ENCODE results near the gene LDAF1.

DNA sequence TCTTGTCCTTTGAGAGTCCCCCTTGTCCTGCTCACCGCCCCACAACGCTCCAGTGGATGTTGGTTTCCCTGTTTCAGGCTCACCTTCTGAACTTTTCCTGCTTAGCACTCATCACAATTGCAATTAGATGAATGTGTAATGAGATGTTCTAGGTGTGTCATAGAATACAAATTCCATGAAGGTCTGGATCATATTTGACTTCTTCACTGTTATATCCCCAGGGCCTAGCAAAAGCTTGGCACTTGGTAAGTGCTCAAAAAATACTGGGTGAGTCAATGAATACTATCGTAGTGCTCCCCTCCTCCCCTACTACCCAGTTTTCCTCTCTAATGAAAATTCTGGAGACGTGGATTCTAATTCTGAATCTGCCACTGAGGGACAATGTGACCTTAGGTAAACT lies 40.9 kb upstream of the LDAF1 start:
- TF ChIP-seq ZNF565 (CRISPR knock-in tag; conservative IDR thresholded peaks at IDR 0.05; ENCODE audit: low read depth) (no peak), ISL1 (CRISPR knock-in tag; IDR thresholded peaks at IDR 0.05) (no peak), ESRRG (CRISPR knock-in tag; IDR thresholded peaks at IDR 0.05) (no peak), ZFP30 (CRISPR knock-in tag; IDR thresholded peaks at IDR 0.05) (no peak), ZNF8 (CRISPR knock-in tag; IDR thresholded peaks at IDR 0.05) (no peak), PPARA (CRISPR knock-in tag; IDR thresholded peaks at IDR 0.05; ENCODE audit: borderline replicate concordance) (no peak), SNAI2 (CRISPR knock-in tag; IDR thresholded peaks at IDR 0.05) (no peak), CSDC2 (CRISPR knock-in tag; IDR thresholded peaks at IDR 0.05) (no peak), ZC3H10 (CRISPR knock-in tag; IDR thresholded peaks at IDR 0.05) (no peak), ZFP3 (CRISPR knock-in tag; IDR thresholded peaks at IDR 0.05) (no peak), ARNTL (CRISPR knock-in tag; IDR thresholded peaks at IDR 0.05; ENCODE audit: borderline replicate concordance, low read depth) (no peak)
- TF ChIP-seq, protein P1, sequence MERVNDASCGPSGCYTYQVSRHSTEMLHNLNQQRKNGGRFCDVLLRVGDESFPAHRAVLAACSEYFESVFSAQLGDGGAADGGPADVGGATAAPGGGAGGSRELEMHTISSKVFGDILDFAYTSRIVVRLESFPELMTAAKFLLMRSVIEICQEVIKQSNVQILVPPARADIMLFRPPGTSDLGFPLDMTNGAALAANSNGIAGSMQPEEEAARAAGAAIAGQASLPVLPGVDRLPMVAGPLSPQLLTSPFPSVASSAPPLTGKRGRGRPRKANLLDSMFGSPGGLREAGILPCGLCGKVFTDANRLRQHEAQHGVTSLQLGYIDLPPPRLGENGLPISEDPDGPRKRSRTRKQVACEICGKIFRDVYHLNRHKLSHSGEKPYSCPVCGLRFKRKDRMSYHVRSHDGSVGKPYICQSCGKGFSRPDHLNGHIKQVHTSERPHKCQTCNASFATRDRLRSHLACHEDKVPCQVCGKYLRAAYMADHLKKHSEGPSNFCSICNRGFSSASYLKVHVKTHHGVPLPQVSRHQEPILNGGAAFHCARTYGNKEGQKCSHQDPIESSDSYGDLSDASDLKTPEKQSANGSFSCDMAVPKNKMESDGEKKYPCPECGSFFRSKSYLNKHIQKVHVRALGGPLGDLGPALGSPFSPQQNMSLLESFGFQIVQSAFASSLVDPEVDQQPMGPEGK (CRISPR knock-in tag; IDR thresholded peaks at IDR 0.05; ENCODE audit: borderline replicate concordance) = no peak
- TF ChIP-seq, protein P2, sequence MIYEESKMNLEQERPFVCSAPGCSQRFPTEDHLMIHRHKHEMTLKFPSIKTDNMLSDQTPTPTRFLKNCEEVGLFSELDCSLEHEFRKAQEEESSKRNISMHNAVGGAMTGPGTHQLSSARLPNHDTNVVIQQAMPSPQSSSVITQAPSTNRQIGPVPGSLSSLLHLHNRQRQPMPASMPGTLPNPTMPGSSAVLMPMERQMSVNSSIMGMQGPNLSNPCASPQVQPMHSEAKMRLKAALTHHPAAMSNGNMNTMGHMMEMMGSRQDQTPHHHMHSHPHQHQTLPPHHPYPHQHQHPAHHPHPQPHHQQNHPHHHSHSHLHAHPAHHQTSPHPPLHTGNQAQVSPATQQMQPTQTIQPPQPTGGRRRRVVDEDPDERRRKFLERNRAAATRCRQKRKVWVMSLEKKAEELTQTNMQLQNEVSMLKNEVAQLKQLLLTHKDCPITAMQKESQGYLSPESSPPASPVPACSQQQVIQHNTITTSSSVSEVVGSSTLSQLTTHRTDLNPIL (CRISPR knock-in tag; IDR thresholded peaks at IDR 0.05; ENCODE audit: low read depth) = no peak
- TF ChIP-seq, protein P3, sequence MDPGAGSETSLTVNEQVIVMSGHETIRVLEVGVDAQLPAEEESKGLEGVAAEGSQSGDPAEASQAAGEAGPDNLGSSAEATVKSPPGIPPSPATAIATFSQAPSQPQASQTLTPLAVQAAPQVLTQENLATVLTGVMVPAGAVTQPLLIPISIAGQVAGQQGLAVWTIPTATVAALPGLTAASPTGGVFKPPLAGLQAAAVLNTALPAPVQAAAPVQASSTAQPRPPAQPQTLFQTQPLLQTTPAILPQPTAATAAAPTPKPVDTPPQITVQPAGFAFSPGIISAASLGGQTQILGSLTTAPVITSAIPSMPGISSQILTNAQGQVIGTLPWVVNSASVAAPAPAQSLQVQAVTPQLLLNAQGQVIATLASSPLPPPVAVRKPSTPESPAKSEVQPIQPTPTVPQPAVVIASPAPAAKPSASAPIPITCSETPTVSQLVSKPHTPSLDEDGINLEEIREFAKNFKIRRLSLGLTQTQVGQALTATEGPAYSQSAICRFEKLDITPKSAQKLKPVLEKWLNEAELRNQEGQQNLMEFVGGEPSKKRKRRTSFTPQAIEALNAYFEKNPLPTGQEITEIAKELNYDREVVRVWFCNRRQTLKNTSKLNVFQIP (CRISPR knock-in tag; IDR thresholded peaks at IDR 0.05; ENCODE audit: borderline replicate concordance, low read depth) = no peak
